Psoas muscle (tissue), 8 donors: Measurements from ENCODE around the gene FAM83G. TPM values are rescaled to one million over a fixed set of nuclear protein-coding genes. Genes with fewer than 3 reads are reported as not detected.

ENCODE experiments used
- ATAC-seq, 4 donors: fragments of 200-7000 bp; cut with Tn5 transposase; one replicate each; pipeline ENCODE4 v1.9.1; 2020; ENCODE audit warnings: moderate library complexity in 3 of 4, mild to moderate bottlenecking in 2 of 4
- DNase-seq, 2 donors: peaks; one replicate each; pipeline ENCODE4 v3.0.0-alpha.2; 2020
- H3K27ac ChIP-seq: fragments of 200-600 bp; one replicate; pipeline ENCODE4 v1.8.0; 2022
- H3K27me3 ChIP-seq, 3 donors: fragments of 200-600 bp in 1 of 3; one replicate each; pipeline versions ENCODE4 v1.6.1 to v1.8.0; 2013 to 2022; ENCODE audit warnings: low read length in 2 of 3, mild to moderate bottlenecking in 2 of 3, moderate library complexity in 1 of 3; ENCODE audit not compliant: insufficient read depth in 3 of 3
- H3K36me3 ChIP-seq, 2 donors: fragments of 200-600 bp in 1 of 2; one replicate each; pipeline versions ENCODE4 v1.6.1 to v1.8.0; 2013 to 2022; ENCODE audit warnings: low read depth in 1 of 2, mild to moderate bottlenecking in 1 of 2, moderate library complexity in 1 of 2; ENCODE audit not compliant: insufficient read depth in 1 of 2
- H3K4me1 ChIP-seq: fragments of 200-600 bp; one replicate; pipeline ENCODE4 v1.8.0; 2022
- H3K4me3 ChIP-seq: fragments of 200-600 bp; one replicate; pipeline ENCODE4 v1.8.0; 2022; ENCODE audit warnings: mild to moderate bottlenecking
- H3K9me3 ChIP-seq: fragments of 200-600 bp; one replicate; pipeline ENCODE4 v1.8.0; 2022
- CTCF ChIP-seq: fragments of 200-600 bp; IDR thresholded peaks from one replicate; pipeline ENCODE4 v1.8.0; 2022; ENCODE audit warnings: antibody characterized with exemption
- WGBS, 3 donors: extraction: QIAGEN DNeasy Blood & Tissue Kit; methylation state at CpG; one replicate each; pipeline versions ENCODE4 v1.1.6 to v1.1.7; 2013; 5-methylcytosine and 5-hydroxymethylcytosine counted together
- intact Hi-C, 2 donors: fragments of 100-400 bp; cut with DNase I; formaldehyde crosslinking; loops; one replicate each; pipeline versions ENCODE4 v1.11.0 to v1.14.2; 2022
- polyA plus RNA-seq, 3 donors: library from polyadenylated mRNA; stranded (reverse); fragments of 200-250 nt; gene quantifications; one replicate each; pipeline ENCODE4 v1.2.3, GENCODE V29; 2013
- total RNA-seq, 4 donors: library from RNA; stranded (reverse); fragmentation: NEBNext Ultra II Directional in 2 of 4; extraction: Animal tissue kit (Norgen Biotek cat#: 25700) in 2 of 4; gene quantifications; one replicate each; pipeline versions ENCODE4 v1.2.1 to v1.2.4, GENCODE V29; 2021 to 2023
- donor health status: healthy with polysubstance abuse.
- donor health status: DM: no; HTN: no; CAD: no; lungs with moderate emphysema.
- donor health status: Bipolar disorder and iron deficiency.
- donor health status: healthy.
- donor health status: DM: yes; HTN: yes; CAD: no.
- donor health status: DM: no; HTN: no; CAD: no.
- donor health status: DM: no; HTN: no; CAD: no.
- donor health status: DM: yes; HTN: yes; CAD: no.

The FAM83G gene
- total and polyA plus RNA-seq, 7 donors: 7.0 to 65.6 (median 9.2) TPM

GRCh38 chr17:18992454-18993130 is 12.0 kb downstream of the FAM83G start:
- ATAC-seq (no peak), DNase-seq (no peak)
- no peaks in the 10 kb centered on the region for H3K36me3 ChIP-seq
- no peak overlapping the region for H3K27ac ChIP-seq
- H3K4me1 ChIP-seq: no peaks in the 10 kb centered on the region
- peaks cover 13% of the 10 kb centered on the region for H3K9me3 ChIP-seq
- WGBS, 3 donors: 80 to 88% (median 88%) methylated on average over 21 to 22 of the region's 22 CpGs
- no peaks in the 10 kb centered on the region for H3K27me3 ChIP-seq
- intact Hi-C loops: no loop called here
- no peak overlapping the region for H3K4me3 ChIP-seq
- no peak for TF ChIP-seq CTCF

- Histone ChIP-seq H3K4me1 (no peaks in the 10 kb centered on the region), H3K27me3 (no peaks in the 10 kb centered on the region), H3K36me3 (no peaks in the 10 kb centered on the region), H3K27ac (no peak overlapping the region), H3K4me3 (no peak overlapping the region), H3K9me3 (peaks cover 13% of the 10 kb centered on the region)
- 89 to 95% (median 91%) methylated on average over 20 of the region's 20 CpGs for WGBS, 3 donors
- ATAC-seq (no peak), DNase-seq (no peak)
- intact Hi-C loops: no loop called here
- no peak for TF ChIP-seq CTCF
These were observed 12.8 kb downstream of the FAM83G start for GRCh38 chr17:18991531-18992315.

GRCh38 chr17:18990331-18990730 is 14.2 kb downstream of the FAM83G start:
- 83 to 90% (median 89%) methylated on average over 6 of the region's 6 CpGs for WGBS, 3 donors
- H3K27ac ChIP-seq: no peak overlapping the region
- H3K36me3 ChIP-seq: no peaks in the 10 kb centered on the region
- DNase-seq (no peak), ATAC-seq (no peak)
- peaks cover 4% of the 10 kb centered on the region for H3K9me3 ChIP-seq
- H3K4me3 ChIP-seq: no peak overlapping the region
- TF ChIP-seq CTCF: no peak
- no peaks in the 10 kb centered on the region for H3K4me1 ChIP-seq
- intact Hi-C loops: no loop called here
- no peaks in the 10 kb centered on the region for H3K27me3 ChIP-seq

- H3K4me1 ChIP-seq: no peaks in the 10 kb centered on the region
- intact Hi-C loops: no loop called here
- H3K9me3 ChIP-seq: no peaks in the 10 kb centered on the region
These were observed 15.9 kb downstream of the FAM83G start for GRCh38 chr17:18988546-18989173.

More at GRCh38 chr17:18988546-18989173, 15.9 kb downstream of the FAM83G start:
- no peak for TF ChIP-seq CTCF
- 80 to 87% (median 83%) methylated on average over 8 to 9 of the region's 9 CpGs for WGBS, 3 donors
- H3K4me3 ChIP-seq: no peak overlapping the region
- H3K36me3 ChIP-seq: no peaks in the 10 kb centered on the region
- DNase-seq: no peak
- peak in 1 of 4 donors; percentile 21 for ATAC-seq
- H3K27ac ChIP-seq: no peak overlapping the region
- no peaks in the 10 kb centered on the region for H3K27me3 ChIP-seq
